ENCODE results near the gene FAM24B.

The FAM24B gene

DNA sequence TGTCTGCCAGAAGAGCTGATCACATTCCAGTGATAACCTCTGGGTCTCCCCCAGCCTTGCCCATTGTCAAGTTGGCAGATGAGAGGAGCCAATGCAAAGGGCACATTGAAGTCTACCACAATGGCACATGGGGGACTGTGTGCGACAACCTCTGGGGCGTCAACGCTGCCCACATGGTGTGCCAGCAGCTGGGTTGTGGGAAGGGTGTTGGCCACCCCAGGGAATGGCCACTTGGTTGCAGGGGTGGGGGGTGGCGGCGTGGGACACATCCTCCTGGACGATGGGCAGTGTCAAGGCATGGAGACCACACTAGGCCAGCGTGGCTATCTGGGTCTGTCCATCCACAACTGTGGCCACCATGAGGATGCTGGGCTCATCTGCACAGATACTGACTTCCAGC lies 77.1 kb downstream of the FAM24B start:
- Histone ChIP-seq H3K4me3 (ENCODE audit: low read length) (no peak overlapping the region), H3K9me3 (ENCODE audit: control insufficient read depth, insufficient read depth, low read length) (no peaks in the 10 kb centered on the region), H3K36me3 (ENCODE audit: control insufficient read depth, low read length) (no peaks in the 10 kb centered on the region), H3K9me2 (replicated peaks; ENCODE audit: control insufficient read depth, low read length) (no peaks in the 10 kb centered on the region), H3K79me2 (ENCODE audit: control insufficient read depth, low read length) (no peaks in the 10 kb centered on the region), H4K20me1 (ENCODE audit: control insufficient read depth, insufficient read depth, low read depth, low read length) (no peaks in the 10 kb centered on the region), H3K27me3 (ENCODE audit: control insufficient read depth, low read length) (no peaks in the 10 kb centered on the region), H3K4me1 (ENCODE audit: control insufficient read depth, low read length) (no peaks in the 10 kb centered on the region), H3K27ac (ENCODE audit: low read depth, low read length) (no peak overlapping the region), H3K4me2 (ENCODE audit: low read length) (no peak overlapping the region), H3F3A (ENCODE audit: control insufficient read depth, insufficient read depth) (no peaks in the 10 kb centered on the region)
- TF ChIP-seq EZH2phosphoT487 (IDR thresholded peaks at IDR 0.05; ENCODE audit: borderline replicate concordance, low read length) = no peak
- TF ChIP-seq, protein P1, sequence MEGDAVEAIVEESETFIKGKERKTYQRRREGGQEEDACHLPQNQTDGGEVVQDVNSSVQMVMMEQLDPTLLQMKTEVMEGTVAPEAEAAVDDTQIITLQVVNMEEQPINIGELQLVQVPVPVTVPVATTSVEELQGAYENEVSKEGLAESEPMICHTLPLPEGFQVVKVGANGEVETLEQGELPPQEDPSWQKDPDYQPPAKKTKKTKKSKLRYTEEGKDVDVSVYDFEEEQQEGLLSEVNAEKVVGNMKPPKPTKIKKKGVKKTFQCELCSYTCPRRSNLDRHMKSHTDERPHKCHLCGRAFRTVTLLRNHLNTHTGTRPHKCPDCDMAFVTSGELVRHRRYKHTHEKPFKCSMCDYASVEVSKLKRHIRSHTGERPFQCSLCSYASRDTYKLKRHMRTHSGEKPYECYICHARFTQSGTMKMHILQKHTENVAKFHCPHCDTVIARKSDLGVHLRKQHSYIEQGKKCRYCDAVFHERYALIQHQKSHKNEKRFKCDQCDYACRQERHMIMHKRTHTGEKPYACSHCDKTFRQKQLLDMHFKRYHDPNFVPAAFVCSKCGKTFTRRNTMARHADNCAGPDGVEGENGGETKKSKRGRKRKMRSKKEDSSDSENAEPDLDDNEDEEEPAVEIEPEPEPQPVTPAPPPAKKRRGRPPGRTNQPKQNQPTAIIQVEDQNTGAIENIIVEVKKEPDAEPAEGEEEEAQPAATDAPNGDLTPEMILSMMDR (IDR thresholded peaks at IDR 0.05; ENCODE audit: low read depth, low read length, poor library complexity, severe bottlenecking) = no peak

Measured in DOHH2 (cell line).